ENCODE measurements around the gene UBTD2.

UBTD2 gene

DNA sequence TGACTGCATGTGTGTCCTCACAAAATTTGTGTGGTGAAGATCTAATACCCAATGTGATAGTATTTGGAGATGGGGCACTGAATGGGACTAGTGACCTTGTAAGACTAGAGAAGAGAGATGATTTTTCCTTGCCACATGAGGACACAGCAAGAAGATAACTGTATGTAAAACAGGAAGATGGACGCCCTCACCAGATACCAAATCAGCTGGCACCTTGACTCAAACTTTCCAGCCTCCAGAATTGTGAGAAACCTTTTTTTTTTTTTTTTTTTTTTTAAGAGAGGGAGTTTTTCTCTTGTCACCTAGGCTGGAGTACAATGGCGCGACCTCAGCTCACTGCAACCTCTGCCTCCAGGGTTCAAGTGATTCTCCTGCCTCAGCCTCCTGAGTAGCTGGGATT is 40.3 kb downstream of the UBTD2 start:
- H3K4me1 ChIP-seq = no peaks in the 10 kb centered on the region
- H3K4me3 ChIP-seq (ENCODE audit: low read depth, low read length) = no peak overlapping the region
- no peaks in the 10 kb centered on the region; the same call in 1 of the 2 replicates for H3K36me3 ChIP-seq
- DNase-seq = no peak
- TF ChIP-seq, protein P1, sequence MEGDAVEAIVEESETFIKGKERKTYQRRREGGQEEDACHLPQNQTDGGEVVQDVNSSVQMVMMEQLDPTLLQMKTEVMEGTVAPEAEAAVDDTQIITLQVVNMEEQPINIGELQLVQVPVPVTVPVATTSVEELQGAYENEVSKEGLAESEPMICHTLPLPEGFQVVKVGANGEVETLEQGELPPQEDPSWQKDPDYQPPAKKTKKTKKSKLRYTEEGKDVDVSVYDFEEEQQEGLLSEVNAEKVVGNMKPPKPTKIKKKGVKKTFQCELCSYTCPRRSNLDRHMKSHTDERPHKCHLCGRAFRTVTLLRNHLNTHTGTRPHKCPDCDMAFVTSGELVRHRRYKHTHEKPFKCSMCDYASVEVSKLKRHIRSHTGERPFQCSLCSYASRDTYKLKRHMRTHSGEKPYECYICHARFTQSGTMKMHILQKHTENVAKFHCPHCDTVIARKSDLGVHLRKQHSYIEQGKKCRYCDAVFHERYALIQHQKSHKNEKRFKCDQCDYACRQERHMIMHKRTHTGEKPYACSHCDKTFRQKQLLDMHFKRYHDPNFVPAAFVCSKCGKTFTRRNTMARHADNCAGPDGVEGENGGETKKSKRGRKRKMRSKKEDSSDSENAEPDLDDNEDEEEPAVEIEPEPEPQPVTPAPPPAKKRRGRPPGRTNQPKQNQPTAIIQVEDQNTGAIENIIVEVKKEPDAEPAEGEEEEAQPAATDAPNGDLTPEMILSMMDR (IDR thresholded peaks at IDR 0.05; ENCODE audit: low read depth, low read length) = no peak
- no peaks in the 10 kb centered on the region for H3K9me3 ChIP-seq
- H3K27me3 ChIP-seq = no peaks in the 10 kb centered on the region

DNA sequence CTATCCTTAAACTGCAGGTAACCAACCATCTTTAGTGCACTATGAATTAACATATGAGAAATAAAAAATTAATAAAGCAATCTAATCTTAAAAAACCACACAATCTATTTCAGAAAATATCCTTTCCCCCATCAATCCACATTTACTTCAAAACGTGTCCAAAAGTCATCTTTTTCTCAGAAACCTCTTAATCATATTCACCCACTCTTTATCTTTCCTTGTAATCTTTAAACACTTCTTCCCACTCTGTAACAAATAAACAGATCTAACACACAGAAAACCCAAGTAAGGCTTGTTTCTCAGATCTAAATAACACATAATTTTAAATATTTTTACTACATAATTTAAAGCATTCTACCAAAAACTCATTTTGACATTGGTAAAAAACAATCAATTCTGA is 45.2 kb downstream of the UBTD2 start:
- H3K4me1 ChIP-seq = peaks cover 4% of the 10 kb centered on the region; the same call in 1 of the 2 replicates

DNA sequence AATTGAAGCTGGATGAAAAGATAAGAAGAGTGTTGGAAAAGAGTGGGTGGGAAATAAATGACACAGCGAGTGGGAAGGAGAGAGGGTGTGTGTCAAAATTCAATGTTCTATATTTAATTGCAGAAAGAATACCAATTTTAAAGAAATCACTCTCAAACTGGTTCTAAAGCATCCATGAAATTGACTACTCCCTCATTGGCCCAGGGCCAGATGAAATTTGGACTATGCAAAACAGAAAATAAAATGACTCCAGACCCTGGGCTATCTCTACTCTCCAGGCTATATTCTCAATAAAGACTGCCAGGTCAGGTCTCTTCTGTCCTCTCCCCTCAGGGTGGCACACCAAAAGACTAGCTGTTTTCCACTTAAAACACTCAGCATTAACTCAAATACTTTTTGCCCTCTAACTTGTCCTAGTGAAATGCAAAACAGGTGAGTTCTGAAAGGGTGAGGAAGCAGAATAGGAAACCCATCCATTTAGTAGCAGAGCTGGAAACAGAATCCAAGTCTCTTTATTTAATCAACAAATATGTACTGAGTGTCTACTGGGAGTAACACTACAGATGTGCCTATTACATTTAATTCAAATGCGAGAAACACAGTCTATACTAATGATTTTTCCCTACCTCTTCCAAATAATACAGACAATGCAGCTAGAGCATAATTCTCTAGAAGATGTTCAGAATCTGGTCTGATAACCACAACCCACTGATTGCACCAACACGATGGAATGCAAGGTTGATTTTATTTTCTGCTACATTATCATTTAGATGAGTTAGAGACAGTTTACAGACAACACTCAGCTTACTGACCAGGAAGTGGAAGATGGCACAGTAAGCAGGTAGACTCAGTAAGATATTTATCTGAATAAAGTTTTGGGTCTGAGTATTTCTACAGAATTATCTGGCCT is 47.5 kb downstream of the UBTD2 start:
- H3K4me1 ChIP-seq = peaks cover 4% of the 10 kb centered on the region; the same call in 1 of the 2 replicates
- H3K4me3 ChIP-seq (ENCODE audit: low read depth, low read length) = no peak overlapping the region
- no peaks in the 10 kb centered on the region for H3K27me3 ChIP-seq
- TF ChIP-seq, protein P1 (IDR thresholded peaks at IDR 0.05; ENCODE audit: low read depth, low read length) = no peak
- no peaks in the 10 kb centered on the region for H3K9me3 ChIP-seq
- DNase-seq = no peak
- H3K36me3 ChIP-seq = peaks cover 9% of the 10 kb centered on the region

More for the DNA sequence above, 45.2 kb downstream of the UBTD2 start:
- Histone ChIP-seq H3K27me3 (no peaks in the 10 kb centered on the region), H3K36me3 (peaks cover 1% of the 10 kb centered on the region; the same call in 1 of the 2 replicates), H3K4me3 (ENCODE audit: low read depth, low read length) (no peak overlapping the region), H3K9me3 (no peaks in the 10 kb centered on the region)
- TF ChIP-seq, protein P1 (IDR thresholded peaks at IDR 0.05; ENCODE audit: low read depth, low read length) = no peak
- DNase-seq = no peak

DNA sequence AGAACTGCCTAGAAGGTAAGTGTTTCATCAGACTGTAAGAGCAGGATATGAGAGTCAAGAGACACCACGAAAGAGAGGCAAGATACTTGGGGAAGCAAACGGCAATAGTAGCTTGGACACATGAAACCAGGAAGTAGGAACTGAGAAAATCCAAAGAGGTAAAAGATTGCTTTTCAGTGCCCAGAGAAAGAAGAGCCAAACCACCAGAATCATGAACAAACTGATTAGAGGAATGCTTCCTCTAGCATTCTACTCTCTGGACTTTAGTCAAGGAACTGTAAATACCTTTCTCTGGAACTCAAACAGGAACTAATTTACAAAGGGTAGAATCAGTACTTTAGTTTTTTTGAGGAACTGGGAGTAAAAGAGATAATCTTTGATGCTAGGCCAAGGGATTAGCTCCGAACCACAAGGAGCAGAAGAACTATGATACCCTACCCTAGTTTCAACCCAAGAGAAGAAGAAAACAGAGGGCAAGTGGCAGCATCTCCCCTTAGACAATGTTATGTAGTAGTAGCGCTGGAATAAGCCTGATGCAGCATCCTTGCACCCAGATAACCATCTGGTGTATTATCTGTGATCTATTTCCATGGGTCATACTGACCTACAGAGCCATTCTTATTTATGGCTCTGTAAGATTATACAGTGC is 48.3 kb downstream of the UBTD2 start:
- TF ChIP-seq, protein P1 (IDR thresholded peaks at IDR 0.05; ENCODE audit: low read depth, low read length) = no peak
- H3K27me3 ChIP-seq = no peaks in the 10 kb centered on the region
- H3K4me1 ChIP-seq = peaks cover 4% of the 10 kb centered on the region; the same call in 1 of the 2 replicates
- H3K4me3 ChIP-seq (ENCODE audit: low read depth, low read length) = no peak overlapping the region
- H3K9me3 ChIP-seq = no peaks in the 10 kb centered on the region
- DNase-seq = no peak
- H3K36me3 ChIP-seq = peaks cover 9% of the 10 kb centered on the region

DNA sequence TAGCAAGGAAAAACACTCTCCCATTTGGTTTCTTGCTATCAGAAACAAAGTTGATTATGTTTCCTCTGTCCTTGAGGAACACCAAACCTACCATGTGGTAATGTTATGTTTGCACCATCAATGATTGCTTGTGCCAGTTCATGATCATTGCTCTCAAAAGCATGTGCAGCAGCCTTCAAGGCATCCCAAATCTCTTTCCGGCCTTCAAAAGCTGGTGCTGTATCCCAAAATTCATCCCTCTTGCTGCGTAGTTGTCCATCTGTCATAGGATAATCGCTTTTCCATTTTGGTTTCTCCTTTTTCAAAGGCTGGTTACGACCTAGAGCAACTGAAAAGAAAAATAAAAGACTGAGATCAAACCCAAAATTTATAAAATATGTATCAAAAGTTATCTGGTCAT is 49.5 kb downstream of the UBTD2 start:
- H3K4me1 ChIP-seq = peaks cover 4% of the 10 kb centered on the region; the same call in 1 of the 2 replicates

More for the DNA sequence above, 49.5 kb downstream of the UBTD2 start:
- H3K36me3 ChIP-seq = peaks cover 9% of the 10 kb centered on the region
- no peaks in the 10 kb centered on the region for H3K9me3 ChIP-seq
- no peaks in the 10 kb centered on the region for H3K27me3 ChIP-seq
- no peak overlapping the region for H3K4me3 ChIP-seq (ENCODE audit: low read depth, low read length)
- no peak for DNase-seq
- TF ChIP-seq, protein P1 (IDR thresholded peaks at IDR 0.05; ENCODE audit: low read depth, low read length) = no peak
